HCT116 (cell line): Measurements from ENCODE around the gene MME. TPM values are rescaled to one million over a fixed set of nuclear protein-coding genes. Genes with fewer than 3 reads are reported as not detected.

Source experiments
- ATAC-seq: fragments of 200-7000 bp; cut with Tn5 transposase; 2 replicates; pipeline ENCODE4 v1.9.1; 2020; ENCODE audit warnings: mild to moderate bottlenecking, moderate library complexity
- BruUV-seq: library from RNA; stranded (reverse); fragments of 400-500 nt; replicated peaks from 2 replicates; lab custom pipeline; 2021; lab: Mats Ljungman, UMichigan
- CTCF ChIA-PET: fragments of 300-600 bp; sonication (Branson Sonifier 250); formaldehyde crosslinking; loops from one replicate; lab custom pipeline; 2021; ENCODE audit warnings: antibody characterized with exemption; lab: Charles Lee
- POLR2A ChIA-PET: fragments of 300-600, 350-600 bp; sonication (Branson Sonifier 250); formaldehyde crosslinking; loops from one replicate; lab custom pipeline; 2021; ENCODE audit warnings: antibody characterized with exemption; lab: Charles Lee
- RAD21 ChIA-PET, 2 experiments: fragments of 300-600 bp; sonication (Branson Sonifier 250); formaldehyde crosslinking; loops; one replicate each; lab custom pipeline; 2023; ENCODE audit warnings: low total read pairs in 2 of 2; ENCODE audit not compliant: uncharacterized antibody in 2 of 2, unreplicated experiment in 2 of 2, low non-redundant PET in 1 of 2; lab: Charles Lee
- DNase-seq: peaks from one replicate; pipeline ENCODE4 v3.0.0-alpha.2; 2010; ENCODE audit warnings: low read depth, low spot score
- H2AFZ ChIP-seq: fragments of 200-600 bp; shearing (Covaris generic), sonication (generic); 2 replicates; pipeline ENCODE4 v1.6.1; 2017; ENCODE audit warnings: low read depth, mixed run types, mixed read lengths, antibody characterized with exemption, low read length; ENCODE audit not compliant: poor library complexity, severe bottlenecking
- H3K27ac ChIP-seq: 2 replicates; pipeline ENCODE4 v1.5.1; 2012; ENCODE audit warnings: low read depth, low read length
- H3K27me3 ChIP-seq: fragments of 200-600 bp; sonication (generic); 2 replicates; pipeline ENCODE4 v1.6.1; 2016; ENCODE audit warnings: mixed run types, low read length, mixed read lengths; ENCODE audit not compliant: insufficient read depth
- H3K36me3 ChIP-seq, 2 experiments: fragments of 200-500 bp in 1 of 2; fragments of 200-600 bp in 1 of 2; sonication (Bioruptor generic) in 1 of 2; sonication (generic) in 1 of 2; 2 replicates each; pipeline versions ENCODE4 v1.5.1 to v1.6.1; 2014 to 2016; ENCODE audit warnings: low read length in 2 of 2, inconsistent platforms in 1 of 2, mixed read lengths in 1 of 2, mixed run types in 1 of 2; ENCODE audit not compliant: insufficient read depth in 2 of 2, control insufficient read depth in 1 of 2
- H3K4me1 ChIP-seq, 2 experiments: fragments of 200-600 bp in 1 of 2; sonication (generic) in 1 of 2; 2 replicates each; pipeline versions ENCODE4 v1.5.1 to v1.6.1; 2012 to 2017; ENCODE audit warnings: low read length in 2 of 2, inconsistent platforms in 1 of 2, mild to moderate bottlenecking in 1 of 2, mixed read lengths in 1 of 2, mixed run types in 1 of 2, moderate library complexity in 1 of 2; ENCODE audit not compliant: insufficient read depth in 2 of 2, control insufficient read depth in 1 of 2
- H3K4me2 ChIP-seq: fragments of 200-600 bp; sonication (generic); 2 replicates; pipeline ENCODE4 v1.6.1; 2017; ENCODE audit warnings: mixed run types, low read length, mixed read lengths
- H3K4me3 ChIP-seq, 2 experiments: fragments of 200-600 bp in 1 of 2; sonication (generic) in 1 of 2; replicated peaks in 1 of 2; 2 replicates each; pipeline ENCODE4 v1.5.1; 2011 to 2016; ENCODE audit warnings: low read length in 2 of 2, control low read depth in 1 of 2, low read depth in 1 of 2, mild to moderate bottlenecking in 1 of 2, mixed read lengths in 1 of 2, mixed run types in 1 of 2
- H3K79me2 ChIP-seq: fragments of 200-600 bp; sonication (generic); 2 replicates; pipeline ENCODE4 v1.6.1; 2017; ENCODE audit warnings: mild to moderate bottlenecking, mixed run types, low read length, moderate library complexity, mixed read lengths; ENCODE audit not compliant: insufficient read depth
- H3K9ac ChIP-seq: fragments of 200-600 bp; sonication (generic); 2 replicates; pipeline ENCODE4 v1.6.1; 2016; ENCODE audit warnings: low read length, mixed read lengths
- H3K9me2 ChIP-seq: fragments of 200-600 bp; sonication (generic), shearing (Covaris generic); 2 replicates; pipeline ENCODE4 v1.6.1; 2017; ENCODE audit warnings: mixed run types, mild to moderate bottlenecking, moderate library complexity; ENCODE audit not compliant: insufficient read depth
- H3K9me3 ChIP-seq, 2 experiments: fragments of 200-500 bp in 1 of 2; fragments of 200-600 bp in 1 of 2; sonication (Bioruptor generic) in 1 of 2; sonication (generic) in 1 of 2; 2 replicates each; pipeline ENCODE4 v1.6.1; 2014 to 2017; ENCODE audit warnings: low read length in 2 of 2, mixed read lengths in 2 of 2, inconsistent platforms in 1 of 2, low read depth in 1 of 2, mild to moderate bottlenecking in 1 of 2, mixed run types in 1 of 2, moderate library complexity in 1 of 2; ENCODE audit not compliant: control insufficient read depth in 1 of 2, insufficient read depth in 1 of 2
- H4K20me1 ChIP-seq: fragments of 200-600 bp; sonication (generic), shearing (Covaris generic); 2 replicates; pipeline ENCODE4 v1.6.1; 2017; ENCODE audit warnings: mixed run types, mild to moderate bottlenecking, moderate library complexity; ENCODE audit not compliant: insufficient read depth
- EZH2 ChIP-seq: fragments of 200-600 bp; sonication (generic); IDR thresholded peaks from 2 replicates; pipeline ENCODE4 v1.6.1; 2017; ENCODE audit warnings: antibody characterized with exemption, mixed run types
- RAD21 ChIP-seq: IDR thresholded peaks from 2 replicates; pipeline ENCODE4 v1.6.1; 2012; ENCODE audit warnings: low read depth, mild to moderate bottlenecking
- intact Hi-C: fragments of 100-400 bp; cut with micrococcal nuclease; formaldehyde crosslinking; loops from 2 replicates; pipeline ENCODE4 v1.10.0; 2022
- total RNA-seq: library from RNA; stranded (reverse); gene quantifications from one replicate; pipeline ENCODE4 v1.2.1, GENCODE V29; 2021; ENCODE audit not compliant: unreplicated experiment
- TF ChIP-seq, protein P1 (sequence below): IDR thresholded peaks from 2 replicates; pipeline ENCODE4 v1.6.1; 2012; ENCODE audit warnings: low read depth
- TF ChIP-seq, protein P2 (sequence below): IDR thresholded peaks from 2 replicates; pipeline ENCODE4 v1.6.1; 2012
- TF ChIP-seq, protein P3 (sequence below): IDR thresholded peaks from 2 replicates; pipeline ENCODE4 v1.6.1; 2012

MME gene
- total RNA-seq, 1 experiment from 2014 or later = 0.34 TPM

- POLR2A ChIA-PET = no interaction called here
- no TSS peak for BruUV-seq
- Histone ChIP-seq H3K9me3 (no peaks in the 10 kb centered on the region), H3K4me3 (no peak overlapping the region), H3K9ac (no peak overlapping the region), H3K27me3 (no peaks in the 10 kb centered on the region), H3K27ac (no peak overlapping the region), H3K4me1 (no peaks in the 10 kb centered on the region), H2AFZ (no peak overlapping the region), H3K9me2 (no peaks in the 10 kb centered on the region), H3K4me2 (no peak overlapping the region), H4K20me1 (no peaks in the 10 kb centered on the region), H3K79me2 (no peaks in the 10 kb centered on the region), H3K36me3 (no peaks in the 10 kb centered on the region)
- CTCF ChIA-PET = no interaction called here
- no peak for DNase-seq
- no peak for TF ChIP-seq RAD21
- TF ChIP-seq, protein P1, sequence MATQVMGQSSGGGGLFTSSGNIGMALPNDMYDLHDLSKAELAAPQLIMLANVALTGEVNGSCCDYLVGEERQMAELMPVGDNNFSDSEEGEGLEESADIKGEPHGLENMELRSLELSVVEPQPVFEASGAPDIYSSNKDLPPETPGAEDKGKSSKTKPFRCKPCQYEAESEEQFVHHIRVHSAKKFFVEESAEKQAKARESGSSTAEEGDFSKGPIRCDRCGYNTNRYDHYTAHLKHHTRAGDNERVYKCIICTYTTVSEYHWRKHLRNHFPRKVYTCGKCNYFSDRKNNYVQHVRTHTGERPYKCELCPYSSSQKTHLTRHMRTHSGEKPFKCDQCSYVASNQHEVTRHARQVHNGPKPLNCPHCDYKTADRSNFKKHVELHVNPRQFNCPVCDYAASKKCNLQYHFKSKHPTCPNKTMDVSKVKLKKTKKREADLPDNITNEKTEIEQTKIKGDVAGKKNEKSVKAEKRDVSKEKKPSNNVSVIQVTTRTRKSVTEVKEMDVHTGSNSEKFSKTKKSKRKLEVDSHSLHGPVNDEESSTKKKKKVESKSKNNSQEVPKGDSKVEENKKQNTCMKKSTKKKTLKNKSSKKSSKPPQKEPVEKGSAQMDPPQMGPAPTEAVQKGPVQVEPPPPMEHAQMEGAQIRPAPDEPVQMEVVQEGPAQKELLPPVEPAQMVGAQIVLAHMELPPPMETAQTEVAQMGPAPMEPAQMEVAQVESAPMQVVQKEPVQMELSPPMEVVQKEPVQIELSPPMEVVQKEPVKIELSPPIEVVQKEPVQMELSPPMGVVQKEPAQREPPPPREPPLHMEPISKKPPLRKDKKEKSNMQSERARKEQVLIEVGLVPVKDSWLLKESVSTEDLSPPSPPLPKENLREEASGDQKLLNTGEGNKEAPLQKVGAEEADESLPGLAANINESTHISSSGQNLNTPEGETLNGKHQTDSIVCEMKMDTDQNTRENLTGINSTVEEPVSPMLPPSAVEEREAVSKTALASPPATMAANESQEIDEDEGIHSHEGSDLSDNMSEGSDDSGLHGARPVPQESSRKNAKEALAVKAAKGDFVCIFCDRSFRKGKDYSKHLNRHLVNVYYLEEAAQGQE = no peak
- TF ChIP-seq, protein P2, sequence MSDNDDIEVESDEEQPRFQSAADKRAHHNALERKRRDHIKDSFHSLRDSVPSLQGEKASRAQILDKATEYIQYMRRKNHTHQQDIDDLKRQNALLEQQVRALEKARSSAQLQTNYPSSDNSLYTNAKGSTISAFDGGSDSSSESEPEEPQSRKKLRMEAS = no peak
- TF ChIP-seq, protein P3, sequence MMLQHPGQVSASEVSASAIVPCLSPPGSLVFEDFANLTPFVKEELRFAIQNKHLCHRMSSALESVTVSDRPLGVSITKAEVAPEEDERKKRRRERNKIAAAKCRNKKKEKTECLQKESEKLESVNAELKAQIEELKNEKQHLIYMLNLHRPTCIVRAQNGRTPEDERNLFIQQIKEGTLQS = no peak
- TF ChIP-seq EZH2 = no peak
- intact Hi-C loops = no loop called here
- RAD21 ChIA-PET = no interaction called here
- no peak; the same call in 1 of the 2 replicates for ATAC-seq
These were observed 100.0 kb downstream of the MME start for GRCh38 chr3:155179966-155180757.
